Mesodermal cell (in vitro differentiated cells): ENCODE results near the gene TXNRD2.

Experiments used
- H3K27ac ChIP-seq: 2 replicates; pipeline ENCODE4 v1.7.0; 2013; ENCODE audit warnings: mild to moderate bottlenecking, low read depth, low read length, moderate library complexity; ENCODE audit not compliant: severe bottlenecking
- H3K36me3 ChIP-seq: 2 replicates; pipeline ENCODE4 v1.7.1; 2013; ENCODE audit warnings: mild to moderate bottlenecking, low read length, moderate library complexity; ENCODE audit not compliant: control insufficient read depth, insufficient read depth
- H3K4me1 ChIP-seq: one replicate; pipeline ENCODE4 v1.7.1; 2013; ENCODE audit warnings: mild to moderate bottlenecking, low read length; ENCODE audit not compliant: insufficient read depth, control insufficient read depth, poor library complexity, severe bottlenecking
- H3K4me3 ChIP-seq: 2 replicates; pipeline ENCODE4 v1.7.0; 2013; ENCODE audit warnings: low read length, control low read depth, mild to moderate bottlenecking; ENCODE audit not compliant: insufficient read depth, poor library complexity, severe bottlenecking; ENCODE audit errors: extremely low read depth
- H3K9me3 ChIP-seq: 2 replicates; pipeline ENCODE4 v1.7.1; 2013; ENCODE audit warnings: mild to moderate bottlenecking, low read length, moderate library complexity; ENCODE audit not compliant: control insufficient read depth
- WGBS, 2 experiments: methylation state at CpG; one replicate each; pipeline ENCODE4 v1.1.5; 2013; ENCODE audit warnings: missing lambda C conversion rate in 2 of 2; ENCODE audit not compliant: insufficient coverage in 2 of 2; 5-methylcytosine and 5-hydroxymethylcytosine counted together

The TXNRD2 gene

DNA sequence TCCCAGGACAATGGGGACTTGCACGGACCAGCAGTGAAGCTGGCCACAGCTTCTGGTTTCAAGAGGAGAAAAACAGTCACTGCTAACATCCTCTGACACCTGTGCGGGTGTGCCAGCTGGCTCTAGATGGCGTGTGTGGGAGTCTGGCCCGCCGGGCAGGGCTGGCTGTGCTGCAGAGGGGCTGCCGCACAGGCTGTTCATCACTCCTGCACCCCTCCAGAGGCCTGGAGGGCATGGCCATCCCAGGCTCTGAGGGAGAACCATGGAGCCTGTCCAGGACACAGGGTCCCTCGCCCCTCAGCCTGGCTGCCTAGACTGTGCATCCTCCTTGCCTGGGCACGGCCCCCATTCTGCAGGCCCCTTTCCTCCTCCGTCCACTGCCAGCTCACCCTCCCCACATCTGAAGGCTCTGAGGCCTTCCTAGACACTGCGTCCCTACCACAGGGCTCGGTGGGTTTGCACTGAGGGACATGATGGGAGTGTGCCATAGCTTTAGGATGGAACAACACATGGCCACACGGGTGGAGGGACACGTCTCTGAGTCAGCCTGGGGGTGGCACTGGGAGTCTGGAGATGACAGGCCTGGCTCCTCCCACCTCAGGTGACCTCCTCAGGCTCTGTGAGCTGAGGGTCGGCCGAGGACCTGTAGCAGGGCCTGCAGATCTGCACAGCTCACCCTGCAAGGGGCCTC lies 44.8 kb downstream of the TXNRD2 start:
- H3K4me3 ChIP-seq: no peak overlapping the region
- no peak overlapping the region for H3K27ac ChIP-seq
- H3K4me1 ChIP-seq: peaks cover 21% of the 10 kb centered on the region
- H3K9me3 ChIP-seq: no peaks in the 10 kb centered on the region
- WGBS, 2 experiments: 93 to 94% methylated on average over 11 to 12 of the region's 15 CpGs
- H3K36me3 ChIP-seq: no peaks in the 10 kb centered on the region

DNA sequence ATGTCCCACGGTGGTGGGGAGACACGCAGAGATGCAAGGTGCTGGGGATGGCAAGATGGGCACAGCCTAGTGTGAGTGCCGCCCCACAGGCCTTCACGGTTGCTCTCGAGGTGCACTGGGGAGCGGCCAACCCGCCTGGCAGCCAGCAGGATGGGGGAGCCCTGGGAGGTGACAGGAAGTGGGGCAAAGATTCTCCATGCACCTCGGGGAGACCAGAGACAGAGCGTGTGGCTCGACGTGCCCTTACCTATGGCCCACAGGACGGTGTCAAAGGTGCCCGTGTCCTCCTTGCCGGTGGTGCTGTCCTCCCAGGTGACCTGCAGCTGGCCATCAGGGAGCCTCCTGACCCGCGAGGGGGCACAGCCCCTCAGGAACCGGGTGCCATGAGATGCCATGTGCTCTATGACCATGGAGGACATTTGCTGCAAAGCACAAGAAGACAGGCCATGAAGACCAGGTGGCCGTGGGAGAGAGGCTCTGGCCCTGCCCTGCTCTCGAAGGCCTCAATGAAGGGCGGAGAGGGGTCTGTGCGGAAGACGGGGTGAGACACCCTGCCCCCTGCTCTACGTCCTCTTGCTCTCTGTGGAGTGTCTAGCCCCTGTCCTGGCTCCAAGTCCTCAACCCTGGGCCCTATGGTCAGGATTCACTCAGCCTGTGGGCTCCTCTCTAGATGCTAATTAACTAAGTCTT lies 46.3 kb downstream of the TXNRD2 start:
- no peaks in the 10 kb centered on the region for H3K9me3 ChIP-seq
- no peak overlapping the region for H3K27ac ChIP-seq
- H3K36me3 ChIP-seq: no peaks in the 10 kb centered on the region
- no peak overlapping the region for H3K4me3 ChIP-seq
- WGBS, 2 experiments: 97% methylated on average over 21 to 23 of the region's 23 CpGs
- H3K4me1 ChIP-seq: peaks cover 28% of the 10 kb centered on the region

DNA sequence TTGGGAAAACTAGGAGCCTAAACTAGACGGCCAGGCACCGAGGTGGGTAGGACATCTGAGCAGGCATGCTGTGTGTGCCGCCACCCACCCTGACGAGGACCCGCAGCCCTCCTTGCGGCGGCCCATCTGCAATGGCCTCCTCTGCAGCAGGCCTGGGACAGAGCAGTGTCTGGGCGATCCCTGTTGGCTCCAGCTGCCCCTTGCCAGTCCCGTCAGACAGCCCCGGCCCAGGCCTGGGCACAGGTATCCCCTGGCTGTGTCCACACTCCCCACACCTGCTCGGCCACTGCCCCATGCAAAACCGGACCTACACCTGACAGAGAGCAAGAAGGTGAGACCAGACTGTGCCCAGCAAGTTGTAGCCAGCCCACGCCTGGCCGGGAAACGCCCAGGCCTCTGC lies 48.3 kb downstream of the TXNRD2 start:
- Histone ChIP-seq H3K4me1 (peaks cover 28% of the 10 kb centered on the region), H3K4me3 (no peak overlapping the region), H3K27ac (no peak overlapping the region), H3K36me3 (no peaks in the 10 kb centered on the region), H3K9me3 (no peaks in the 10 kb centered on the region)
- 95 to 97% methylated on average over 10 to 14 of the region's 15 CpGs for WGBS, 2 experiments

DNA sequence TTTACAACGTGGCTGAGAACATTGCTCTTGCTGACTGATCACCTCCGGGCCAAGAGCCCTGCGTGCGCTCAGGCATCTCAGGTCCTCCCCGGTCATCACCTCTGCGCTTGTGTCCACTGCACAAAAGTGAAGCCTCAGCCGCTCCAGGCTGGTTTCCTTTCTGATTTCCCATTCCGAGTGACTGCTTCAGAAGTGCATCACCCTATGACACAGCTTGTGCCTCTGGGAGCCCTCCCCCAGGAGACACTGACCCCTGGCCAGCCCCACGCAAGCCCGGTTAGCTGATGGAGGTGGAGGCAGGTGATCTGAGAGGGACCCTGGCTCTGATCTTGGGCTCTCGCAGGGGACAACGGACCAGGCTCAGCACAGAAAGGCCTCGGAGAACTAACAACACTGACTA lies 48.7 kb downstream of the TXNRD2 start:
- H3K4me1 ChIP-seq: peaks cover 28% of the 10 kb centered on the region
- no peak overlapping the region for H3K4me3 ChIP-seq
- H3K27ac ChIP-seq: no peak overlapping the region
- no peaks in the 10 kb centered on the region for H3K9me3 ChIP-seq
- 91% methylated on average over 11 to 13 of the region's 13 CpGs for WGBS, 2 experiments
- no peaks in the 10 kb centered on the region for H3K36me3 ChIP-seq

DNA sequence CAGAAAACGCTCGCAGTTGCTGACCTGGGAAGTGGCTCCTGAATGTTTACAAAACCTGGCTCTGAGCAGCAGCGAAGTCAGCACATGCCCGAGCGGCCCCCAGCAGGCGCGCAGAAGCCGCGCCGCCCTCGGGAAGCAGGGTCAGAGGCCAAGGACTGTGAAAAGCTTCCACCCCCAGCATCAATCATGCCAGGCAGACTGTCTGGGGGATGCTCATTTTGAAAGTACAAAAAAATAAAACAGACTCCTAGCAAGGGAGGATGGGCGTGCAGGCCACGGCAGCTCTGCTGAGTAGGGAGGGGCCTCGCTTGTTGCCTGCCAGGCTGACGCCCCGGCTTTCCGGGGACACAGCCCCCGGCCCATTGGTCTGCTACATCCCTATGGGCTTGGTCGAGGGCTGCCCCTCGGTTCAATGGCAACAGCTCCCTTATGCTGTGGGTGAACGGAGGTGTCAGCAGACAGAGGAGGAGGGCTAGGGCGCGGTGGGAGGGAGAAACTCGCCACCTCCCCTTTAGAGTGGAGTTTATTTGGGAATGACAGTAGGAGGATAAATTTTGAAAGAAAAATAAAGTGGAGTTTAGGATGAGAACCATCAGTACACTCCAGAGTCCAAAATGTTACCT lies 49.2 kb downstream of the TXNRD2 start:
- WGBS, 2 experiments: 73% methylated on average over 17 to 21 of the region's 24 CpGs
- H3K4me1 ChIP-seq: peaks cover 28% of the 10 kb centered on the region
- H3K27ac ChIP-seq: peak overlapping the region; percentile 87
- no peak overlapping the region for H3K4me3 ChIP-seq
- no peaks in the 10 kb centered on the region for H3K36me3 ChIP-seq
- H3K9me3 ChIP-seq: no peaks in the 10 kb centered on the region

DNA sequence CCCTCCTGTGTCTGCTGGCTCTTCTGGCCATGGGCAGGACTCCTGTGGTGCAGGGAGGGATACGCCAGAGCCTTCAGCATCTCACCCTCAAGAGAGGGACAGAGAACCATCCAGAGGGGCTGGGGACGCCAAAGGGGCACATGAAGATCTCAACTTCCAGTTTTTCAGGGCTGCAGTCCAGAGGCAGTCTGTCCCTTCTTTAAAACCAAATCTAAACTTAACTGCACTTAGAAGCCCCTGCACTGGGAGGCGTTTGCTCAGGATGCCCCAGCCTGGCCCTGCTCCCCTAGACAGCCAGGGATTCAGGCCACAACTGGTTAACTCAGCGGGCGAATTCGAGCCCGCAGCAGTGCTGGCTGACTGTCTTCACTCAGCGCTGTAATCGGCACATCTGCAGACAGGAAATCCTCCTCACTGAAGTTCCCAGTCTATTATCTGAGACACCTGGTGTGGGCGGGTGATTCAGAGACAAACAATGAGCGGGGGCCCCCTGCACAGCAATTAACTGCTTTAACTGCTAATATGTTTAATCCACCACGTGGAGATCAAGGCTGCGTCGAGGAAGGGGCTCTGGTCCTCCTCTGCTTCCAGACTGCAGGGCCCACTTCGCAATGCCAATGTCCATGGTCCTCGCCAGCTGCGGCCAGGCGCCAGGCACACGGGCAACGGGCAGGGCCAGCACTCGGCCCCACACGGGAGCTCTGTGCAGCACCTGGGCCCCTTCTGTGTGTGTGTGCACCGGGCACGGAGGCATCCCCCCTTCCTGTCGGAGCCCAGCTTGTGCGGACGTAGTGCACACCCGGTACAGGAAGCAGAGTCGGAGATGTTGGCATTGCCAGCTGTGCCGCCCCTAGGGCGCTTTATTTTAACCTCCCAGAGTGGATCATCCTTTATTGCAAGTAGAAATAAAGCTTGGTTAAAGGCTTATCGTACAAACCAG lies 50.0 kb downstream of the TXNRD2 start:
- Histone ChIP-seq H3K4me1 (peaks cover 28% of the 10 kb centered on the region), H3K4me3 (no peak overlapping the region)

DNA sequence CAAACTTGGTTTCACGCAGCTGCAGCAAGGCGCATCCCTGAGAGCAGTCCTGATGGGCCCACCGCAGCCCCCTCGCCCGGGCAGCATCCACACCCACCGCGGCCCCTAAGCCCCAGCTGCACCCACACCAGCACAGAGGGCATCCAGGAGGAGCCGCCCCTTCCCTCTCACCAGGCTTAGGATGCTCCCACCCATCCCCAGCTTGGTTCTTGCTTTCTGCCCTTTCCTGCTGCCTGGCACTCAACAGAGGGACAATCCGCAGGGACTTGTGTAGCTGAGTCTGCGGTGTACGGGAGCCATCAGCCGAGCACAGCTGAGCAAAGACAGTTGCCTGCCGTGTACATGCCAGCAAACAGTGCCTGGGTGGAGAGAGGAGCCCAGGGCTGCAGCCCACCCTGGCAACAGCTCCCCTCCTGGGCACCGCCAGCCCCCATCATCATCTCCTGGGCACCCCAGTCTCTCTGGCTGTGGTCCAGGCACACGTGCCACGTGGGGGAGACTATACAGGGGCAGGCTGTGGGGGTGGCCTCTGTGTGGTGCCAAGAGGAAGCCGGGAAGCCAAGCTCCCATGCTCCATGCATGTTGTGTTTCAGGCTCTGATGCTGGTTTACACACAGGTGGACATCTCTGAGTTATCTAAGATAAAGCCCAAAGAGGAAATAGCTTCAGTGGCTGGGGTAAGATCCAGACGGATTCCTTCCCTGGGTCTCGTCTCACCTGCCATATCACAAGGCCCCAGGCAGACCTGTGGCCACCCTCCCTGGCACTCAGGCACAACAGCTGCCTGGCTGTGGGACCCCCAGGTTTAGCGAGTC lies 50.9 kb downstream of the TXNRD2 start:
- no peaks in the 10 kb centered on the region for H3K36me3 ChIP-seq
- WGBS, 2 experiments: 82 to 91% methylated on average over 12 to 19 of the region's 20 CpGs
- no peak overlapping the region for H3K4me3 ChIP-seq
- H3K9me3 ChIP-seq: no peaks in the 10 kb centered on the region
- peak overlapping the region; percentile 59 for H3K27ac ChIP-seq
- peaks cover 31% of the 10 kb centered on the region for H3K4me1 ChIP-seq

More for the DNA sequence above, 50.0 kb downstream of the TXNRD2 start:
- 47 to 54% methylated on average over 26 to 30 of the region's 32 CpGs for WGBS, 2 experiments
- peak overlapping the region; percentile 87 for H3K27ac ChIP-seq
- H3K36me3 ChIP-seq: no peaks in the 10 kb centered on the region
- no peaks in the 10 kb centered on the region for H3K9me3 ChIP-seq

DNA sequence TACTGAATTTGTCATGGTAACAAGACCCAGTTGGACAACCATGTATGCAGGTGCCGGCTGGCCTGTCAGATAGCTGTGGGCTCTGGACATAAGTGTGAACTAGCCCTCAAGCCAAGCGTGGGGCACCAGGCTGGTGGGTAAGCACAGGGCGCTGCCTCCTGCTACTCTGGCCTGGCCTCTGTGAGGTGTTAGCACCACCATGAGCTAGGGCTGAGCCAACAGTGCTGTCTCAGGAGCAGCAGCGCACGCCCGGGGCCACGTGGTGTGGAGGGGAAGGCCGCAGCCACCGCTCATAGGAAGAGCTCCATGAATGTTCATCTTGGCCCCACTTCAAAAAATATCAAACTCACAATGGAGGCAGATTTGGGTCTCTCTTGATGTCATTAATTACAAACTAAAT lies 51.7 kb downstream of the TXNRD2 start:
- H3K4me3 ChIP-seq: no peak overlapping the region
- no peaks in the 10 kb centered on the region for H3K9me3 ChIP-seq
- no peaks in the 10 kb centered on the region for H3K36me3 ChIP-seq
- H3K27ac ChIP-seq: no peak overlapping the region
- 87 to 100% methylated on average over 3 to 9 of the region's 9 CpGs for WGBS, 2 experiments
- H3K4me1 ChIP-seq: peaks cover 37% of the 10 kb centered on the region

DNA sequence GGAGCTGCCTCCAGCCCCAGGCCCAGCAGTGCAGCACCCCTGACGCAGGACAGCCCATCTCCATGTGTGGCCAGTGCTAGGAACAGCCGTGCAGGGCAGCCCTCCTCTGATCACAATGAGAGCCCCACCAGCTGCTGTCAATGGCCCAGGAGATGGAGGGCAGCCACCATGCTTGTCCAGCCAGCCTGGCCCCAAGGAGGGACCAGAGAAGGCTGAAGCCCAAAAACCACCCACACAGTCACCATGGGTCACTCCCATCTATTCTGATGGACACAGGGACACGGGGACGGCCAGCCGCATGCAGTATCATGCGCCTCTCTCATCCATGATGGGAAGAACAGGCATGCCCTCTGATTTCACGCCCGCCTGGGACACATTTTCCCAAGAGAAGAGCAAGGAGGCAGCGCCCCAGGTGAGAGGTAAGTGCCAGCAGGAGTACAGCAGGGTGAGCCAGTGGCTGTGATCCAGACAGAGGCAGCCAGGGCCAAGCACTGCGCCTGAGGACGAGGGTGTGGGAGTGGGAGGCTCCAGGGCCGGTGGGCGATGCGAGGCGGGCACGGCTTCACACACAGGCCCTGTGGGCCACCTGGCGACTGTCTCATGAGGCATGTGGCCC lies 53.4 kb downstream of the TXNRD2 start:
- 94 to 99% methylated on average over 15 to 16 of the region's 17 CpGs for WGBS, 2 experiments
- no peaks in the 10 kb centered on the region for H3K9me3 ChIP-seq
- peaks cover 36% of the 10 kb centered on the region for H3K4me1 ChIP-seq

More for the DNA sequence above, 53.4 kb downstream of the TXNRD2 start:
- H3K27ac ChIP-seq: no peak overlapping the region
- H3K36me3 ChIP-seq: no peaks in the 10 kb centered on the region
- H3K4me3 ChIP-seq: no peak overlapping the region
